OCI-LY3 (cell line): Measurements from ENCODE around the gene DFFA.

Experiments
- CTCF ChIP-seq: fragments of 200-600, 300-600 bp; sonication (generic); IDR thresholded peaks from 2 replicates; pipeline ENCODE4 v1.5.1; 2014; ENCODE audit warnings: antibody characterized with exemption, low read length, low read depth
- EZH2phosphoT487 ChIP-seq: fragments of 200-600 bp; shearing (Covaris generic); IDR thresholded peaks from 2 replicates; pipeline ENCODE4 v1.6.1; 2018; ENCODE audit warnings: antibody characterized with exemption, mixed run types, low read depth

GRCh38 chr1:10495952-10496351 is 23.6 kb upstream of the DFFA start:
- TF ChIP-seq CTCF (no peak), EZH2phosphoT487 (no peak)
